Measurements from ENCODE around the gene HIKESHI.
"Not testable (repeated sequence)": the region's sequence is repeated elsewhere in the genome, so short reads cannot be mapped to it uniquely, and the experiment has no call there.

HIKESHI gene

GRCh38 chr11:86292912-86293616 is 9.0 kb upstream of the HIKESHI start:
- DNase-seq (ENCODE audit: low spot score) = no peak

- no peak for DNase-seq (ENCODE audit: low spot score)
These were observed 8.0 kb upstream of the HIKESHI start for GRCh38 chr11:86294026-86294425.

GRCh38 chr11:86301742-86302091 is 323 bp upstream of the HIKESHI start:
- no peak for DNase-seq (ENCODE audit: low spot score)

- DNase-seq (ENCODE audit: low spot score) = no peak
These were observed 1.2 kb downstream of the HIKESHI start for GRCh38 chr11:86303257-86303656.

- DNase-seq (ENCODE audit: low spot score) = not testable (repeated sequence)
These were observed 6.7 kb downstream of the HIKESHI start for GRCh38 chr11:86308710-86309109.

GRCh38 chr11:86313793-86314192 is 11.8 kb downstream of the HIKESHI start:
- no peak for DNase-seq (ENCODE audit: low spot score)

GRCh38 chr11:86314636-86315035 is 12.6 kb downstream of the HIKESHI start:
- DNase-seq (ENCODE audit: low spot score) = no peak

- DNase-seq (ENCODE audit: low spot score) = no peak
These were observed 33.2 kb downstream of the HIKESHI start for GRCh38 chr11:86335131-86335767.

- no peak for DNase-seq (ENCODE audit: low spot score)
These were observed 35.2 kb downstream of the HIKESHI start for GRCh38 chr11:86337227-86337626.

- no peak for DNase-seq (ENCODE audit: low spot score)
These were observed 39.3 kb downstream of the HIKESHI start for GRCh38 chr11:86341382-86341781.

- no peak for DNase-seq (ENCODE audit: low spot score)
These were observed 44.5 kb downstream of the HIKESHI start for GRCh38 chr11:86346513-86346912.

- no peak for DNase-seq (ENCODE audit: low spot score)
These were observed 53.2 kb downstream of the HIKESHI start for GRCh38 chr11:86355256-86355655.

GRCh38 chr11:86357412-86357811 is 55.4 kb downstream of the HIKESHI start:
- not testable (repeated sequence) for DNase-seq (ENCODE audit: low spot score)

GRCh38 chr11:86358720-86359119 is 56.7 kb downstream of the HIKESHI start:
- no peak for DNase-seq (ENCODE audit: low spot score)

- peak; percentile 72 for DNase-seq (ENCODE audit: low spot score)
These were observed 58.8 kb downstream of the HIKESHI start for GRCh38 chr11:86360775-86361395.

- DNase-seq (ENCODE audit: low spot score) = no peak
These were observed 61.4 kb downstream of the HIKESHI start for GRCh38 chr11:86363424-86363823.

GRCh38 chr11:86365546-86365945 is 63.5 kb downstream of the HIKESHI start:
- no peak for DNase-seq (ENCODE audit: low spot score)

GRCh38 chr11:86369668-86370067 is 67.6 kb downstream of the HIKESHI start:
- DNase-seq (ENCODE audit: low spot score) = no peak

- DNase-seq (ENCODE audit: low spot score) = no peak
These were observed 68.1 kb downstream of the HIKESHI start for GRCh38 chr11:86370171-86370570.

GRCh38 chr11:86370922-86371594 is 69.0 kb downstream of the HIKESHI start:
- DNase-seq (ENCODE audit: low spot score) = no peak

GRCh38 chr11:86372041-86372440 is 70.0 kb downstream of the HIKESHI start:
- DNase-seq (ENCODE audit: low spot score) = no peak

GRCh38 chr11:86372586-86372985 is 70.5 kb downstream of the HIKESHI start:
- no peak for DNase-seq (ENCODE audit: low spot score)

- DNase-seq (ENCODE audit: low spot score) = no peak
These were observed 72.0 kb downstream of the HIKESHI start for GRCh38 chr11:86374069-86374468.

All from GM03348 (cell line).